Effector CD4-positive, alpha-beta T cell (primary cell): Measurements from ENCODE around the gene TBC1D22B.

Experiments
- DNase-seq: peaks from one replicate; pipeline ENCODE4 v3.0.0-alpha.2; 2020

TBC1D22B gene

DNA sequence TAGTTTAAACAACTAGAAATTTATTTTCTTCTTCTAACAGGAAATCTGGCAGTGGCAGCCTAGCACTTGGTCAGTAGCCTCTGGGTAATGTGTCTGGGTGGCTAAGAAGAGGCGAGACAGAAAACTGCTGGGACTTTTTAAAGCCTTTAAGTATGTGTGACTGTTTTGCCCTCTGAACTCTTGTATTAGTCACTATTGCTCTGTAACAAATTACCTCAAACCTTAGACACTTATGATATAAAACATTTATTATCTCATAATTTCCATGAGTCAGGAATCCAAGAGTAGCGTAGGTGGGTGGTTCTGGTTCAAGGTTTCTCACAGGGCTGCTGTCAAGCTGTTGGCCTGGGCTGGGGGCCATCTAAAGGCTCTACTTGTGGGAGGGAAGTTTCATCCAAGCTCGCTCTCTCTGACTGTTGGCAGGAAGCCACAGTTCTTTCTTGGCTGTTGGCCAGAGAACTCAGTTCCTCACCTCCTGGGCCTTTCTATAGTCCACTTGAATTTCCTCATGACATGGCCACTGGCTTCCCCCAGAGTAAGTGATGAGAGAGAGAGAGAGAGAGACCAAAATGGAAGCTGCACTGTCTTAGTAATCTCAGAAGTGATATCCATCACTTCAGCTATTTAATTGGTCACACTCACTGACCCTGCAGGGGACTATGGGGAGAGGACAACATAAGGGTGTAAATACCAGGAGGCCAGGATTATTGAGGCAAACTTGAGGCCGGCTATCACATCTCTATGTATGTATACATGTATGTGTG, 17.4 kb upstream of the TBC1D22B start:
- peak; percentile 8 for DNase-seq

DNA sequence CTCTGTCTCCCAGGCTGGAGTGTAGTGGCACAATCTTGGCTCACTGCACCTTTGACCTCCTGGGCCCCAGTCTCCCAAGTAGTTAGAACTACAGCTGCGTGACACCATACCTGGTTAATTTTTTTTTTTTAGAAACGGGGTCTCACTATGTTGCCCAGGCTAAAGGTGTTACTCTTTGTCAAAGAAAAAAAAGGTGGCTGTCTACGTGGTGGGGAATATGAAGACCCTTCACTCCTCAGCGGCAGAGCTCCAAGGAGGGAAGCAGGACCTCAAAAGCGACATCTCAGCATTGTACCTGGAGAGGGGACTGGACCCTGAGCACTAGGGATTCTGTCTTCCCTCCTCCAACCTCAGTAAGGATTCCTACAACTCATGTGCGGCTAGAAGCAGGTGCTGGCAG, 16.4 kb upstream of the TBC1D22B start:
- DNase-seq = no peak

DNA sequence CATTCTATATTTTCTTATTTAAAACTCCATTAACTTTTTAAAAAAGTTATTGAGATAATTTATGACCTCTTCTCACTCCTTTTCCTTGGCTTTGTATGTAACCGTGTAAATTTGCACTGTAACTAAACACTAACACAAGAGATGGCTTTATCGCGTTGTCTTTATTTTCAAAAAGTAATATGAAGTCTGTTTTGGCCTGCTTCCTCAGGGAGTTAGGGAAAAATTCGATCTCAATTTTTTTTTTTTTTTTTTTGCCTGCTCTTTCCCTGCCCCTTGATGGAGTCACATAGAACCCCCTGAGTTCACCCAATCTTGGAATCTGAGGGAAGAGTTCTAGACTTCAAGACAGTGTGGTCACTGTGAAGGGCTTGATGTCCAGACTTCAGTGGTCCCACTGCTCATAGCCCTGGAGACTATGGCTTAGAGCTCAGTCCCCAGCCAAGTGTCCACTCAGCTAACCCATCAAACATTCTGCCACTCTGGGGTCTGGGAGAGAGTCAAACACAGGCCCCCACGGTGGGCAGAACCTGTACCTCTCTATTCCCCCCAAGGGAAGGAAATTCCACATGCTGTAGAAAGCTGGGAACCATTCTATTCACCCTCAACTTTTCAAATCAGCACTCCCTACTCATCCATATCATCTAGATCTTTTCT, 15.7 kb upstream of the TBC1D22B start:
- DNase-seq = no peak

DNA sequence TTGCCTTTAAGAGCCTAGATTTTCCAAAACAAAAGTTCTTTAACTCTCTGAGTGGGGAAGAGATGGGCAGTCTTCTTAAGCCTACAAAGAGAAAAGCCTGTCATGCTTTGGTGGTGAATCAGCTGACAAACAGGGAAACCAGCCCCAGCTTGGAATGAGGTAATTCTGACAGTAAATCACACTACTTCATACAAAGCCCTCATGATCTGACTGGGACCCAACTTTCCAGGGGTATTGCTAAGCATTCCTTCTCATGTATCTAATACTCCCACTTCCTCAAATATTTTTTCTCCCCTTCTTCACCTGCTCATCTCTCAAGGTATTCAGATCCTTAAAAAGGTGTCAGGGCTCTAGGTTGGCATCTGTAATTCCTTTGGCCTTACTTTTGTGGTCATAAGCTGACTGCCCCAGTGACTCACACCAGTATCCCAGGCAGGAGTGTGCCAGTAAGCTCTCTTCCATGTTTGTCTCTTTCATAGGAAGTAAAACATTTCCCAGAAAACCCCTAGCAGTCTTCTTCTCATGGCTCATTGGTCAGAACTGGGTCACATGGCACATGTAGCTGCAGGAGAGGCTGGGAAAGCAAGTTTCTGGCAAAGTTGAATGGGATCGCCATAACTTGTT, 15.0 kb upstream of the TBC1D22B start:
- no peak for DNase-seq

DNA sequence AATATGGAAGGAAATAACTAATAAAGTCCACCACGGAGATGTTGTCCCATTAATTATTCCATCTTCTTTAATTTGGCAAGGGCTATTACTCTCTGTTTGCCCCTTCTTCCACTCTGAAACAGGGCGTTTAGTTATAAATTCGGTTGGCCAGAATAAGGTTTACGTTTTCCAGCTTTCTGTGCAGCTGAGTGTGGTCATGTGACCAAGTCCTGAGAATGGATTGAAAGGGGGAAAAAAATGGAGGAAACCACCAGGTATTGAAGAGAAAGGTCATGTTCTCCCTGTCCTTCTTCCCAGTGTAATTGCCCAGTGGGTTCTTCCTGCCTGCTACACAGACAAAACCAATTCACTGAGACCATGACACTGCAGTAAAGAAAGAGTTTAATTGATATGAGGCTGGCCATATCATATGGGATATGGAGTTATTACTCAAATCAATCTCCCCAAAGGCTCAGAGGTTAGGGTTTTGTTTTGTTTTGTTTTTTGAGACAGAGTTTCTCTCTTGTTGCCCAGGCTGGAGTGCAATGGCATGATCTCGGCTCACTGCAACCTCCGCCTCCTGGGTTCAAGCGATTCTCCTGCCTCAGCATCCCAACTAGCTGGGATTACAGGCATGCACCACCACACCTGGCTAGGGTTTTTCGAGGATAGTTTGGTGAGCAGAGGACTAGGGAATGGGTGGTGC, 14.3 kb upstream of the TBC1D22B start:
- DNase-seq = no peak

DNA sequence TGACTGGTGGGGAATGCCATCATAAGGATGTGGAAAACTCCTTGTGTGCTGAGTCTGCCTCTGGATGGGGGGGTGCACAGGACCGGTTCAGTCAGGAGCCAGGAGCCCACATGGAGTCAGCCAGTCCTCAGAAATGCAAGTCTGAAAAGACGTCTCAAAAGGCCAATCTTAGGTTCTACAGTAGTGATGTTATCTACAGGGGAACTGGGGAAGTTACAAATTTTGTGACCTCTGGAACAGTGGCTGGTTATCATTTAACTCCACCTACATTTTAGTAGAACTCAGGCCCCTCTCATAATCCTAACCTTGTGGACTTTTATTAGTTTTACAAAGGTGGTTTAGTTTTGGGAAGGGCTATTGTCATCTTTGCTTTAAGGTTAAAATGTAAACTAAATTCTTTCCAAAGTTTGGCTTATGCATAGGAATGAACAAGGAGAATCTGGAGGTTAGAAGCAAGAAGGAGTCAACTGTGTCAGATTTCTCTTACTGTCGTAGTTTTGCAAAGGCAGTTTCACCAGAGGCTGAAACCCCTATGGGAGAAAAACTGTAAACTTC, 13.7 kb upstream of the TBC1D22B start:
- DNase-seq = no peak

DNA sequence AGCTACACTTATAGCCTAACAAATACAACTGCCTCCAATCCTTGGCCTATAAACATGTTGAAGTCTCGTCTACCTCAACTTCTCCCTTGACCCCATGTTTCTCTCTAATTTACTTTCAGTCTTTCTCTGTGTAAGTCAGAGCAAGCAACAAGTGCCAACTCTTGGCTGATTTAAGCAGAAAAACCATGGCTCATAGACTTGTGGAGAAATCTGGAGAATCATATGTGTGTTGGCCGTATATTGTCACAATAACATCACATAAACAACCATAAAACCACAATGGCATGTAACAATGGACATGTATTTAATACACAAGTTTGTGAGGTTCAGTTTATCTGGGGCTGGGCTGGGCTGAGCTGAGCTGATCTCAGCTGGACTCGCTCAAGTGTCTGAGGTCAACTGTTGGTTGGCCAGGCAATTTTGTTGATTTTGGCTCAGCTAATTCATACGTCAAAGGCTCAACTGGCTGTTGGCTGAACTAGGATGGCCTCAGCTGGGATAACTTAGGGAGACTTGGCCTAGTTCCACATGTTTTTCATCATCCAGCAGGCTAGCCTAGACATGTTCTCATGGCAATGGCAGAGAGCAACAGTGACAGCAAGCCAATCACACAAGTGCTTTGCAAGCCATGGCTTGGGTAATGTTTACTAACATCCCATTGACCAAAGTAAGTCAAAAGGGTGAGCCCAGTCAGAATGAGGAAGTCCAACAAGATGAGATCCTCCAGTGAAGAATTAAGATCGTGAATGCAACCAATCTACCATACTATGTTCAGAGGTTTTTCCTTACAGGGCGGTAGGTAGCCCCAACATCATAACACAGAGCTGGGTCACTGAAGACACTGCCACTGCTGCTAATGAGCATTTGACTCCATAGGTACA, 12.9 kb upstream of the TBC1D22B start:
- no peak for DNase-seq

DNA sequence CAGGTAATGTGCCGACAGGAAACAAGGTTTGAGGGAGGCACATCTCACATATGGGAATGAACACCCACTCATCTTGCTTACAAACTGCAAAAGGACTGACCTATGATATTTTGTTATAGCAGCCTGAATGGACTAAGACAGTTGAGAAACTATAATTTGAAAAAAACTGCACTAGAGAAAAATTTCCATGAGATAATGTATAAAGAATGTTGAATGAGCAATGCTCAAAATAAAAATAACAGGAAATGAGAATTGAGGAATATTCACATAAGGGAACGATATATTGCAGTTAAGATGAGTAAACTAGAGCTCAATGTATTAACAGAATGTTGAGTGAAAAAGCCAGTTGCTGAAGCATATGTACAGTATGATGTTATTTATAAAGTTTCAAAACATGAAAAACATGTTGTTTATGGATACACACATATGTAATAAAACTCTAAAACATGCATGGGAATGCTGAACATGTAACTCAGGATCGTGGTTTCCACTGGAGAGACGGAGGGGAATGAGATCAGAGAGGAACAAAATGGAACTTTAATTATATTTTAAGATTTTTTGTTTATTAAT, 6.3 kb upstream of the TBC1D22B start:
- DNase-seq = no peak

DNA sequence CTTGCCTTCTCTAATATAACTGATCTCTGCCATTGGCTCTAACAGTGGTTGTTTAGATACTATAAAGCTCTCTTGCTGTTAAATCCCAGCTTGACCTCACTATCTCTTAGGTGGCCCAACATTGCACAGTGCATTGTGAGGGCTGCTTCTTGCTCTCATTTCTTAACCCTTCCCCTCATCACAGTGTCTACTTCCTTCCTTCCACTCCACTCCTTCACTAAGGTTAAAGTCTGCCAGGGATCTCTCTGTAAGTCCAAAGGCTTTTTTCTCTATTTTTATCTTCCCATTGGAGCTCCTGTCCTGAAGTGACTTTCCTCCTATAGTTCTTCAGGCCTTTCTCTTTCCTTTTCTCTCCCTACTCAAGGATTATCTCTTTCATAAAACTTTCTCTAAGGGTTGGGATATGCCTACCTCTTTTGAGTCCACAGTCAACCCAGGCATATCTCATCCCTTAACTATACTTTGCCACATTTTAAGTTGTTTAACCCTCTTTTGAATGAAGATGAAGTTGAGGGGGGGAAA, 4.0 kb upstream of the TBC1D22B start:
- no peak for DNase-seq

DNA sequence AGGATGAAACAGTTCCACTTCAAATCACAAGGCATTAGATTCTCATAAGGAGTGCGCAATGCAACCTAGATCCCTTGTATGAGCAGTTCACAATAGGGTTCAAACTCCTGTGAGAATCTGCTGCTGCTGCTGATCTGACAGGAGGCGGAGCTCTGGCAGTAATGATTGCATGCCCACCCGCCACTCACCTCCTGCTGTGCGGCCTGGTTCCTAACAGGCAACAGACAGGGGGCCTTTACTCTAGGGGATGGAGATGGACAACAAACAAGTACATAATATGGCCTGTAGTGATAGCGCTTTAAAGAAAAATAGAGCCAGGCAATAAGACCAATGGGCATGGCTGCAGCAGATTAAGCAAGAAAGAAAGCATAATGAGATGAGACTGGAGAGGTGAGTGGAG, 2.7 kb upstream of the TBC1D22B start:
- no peak for DNase-seq

DNA sequence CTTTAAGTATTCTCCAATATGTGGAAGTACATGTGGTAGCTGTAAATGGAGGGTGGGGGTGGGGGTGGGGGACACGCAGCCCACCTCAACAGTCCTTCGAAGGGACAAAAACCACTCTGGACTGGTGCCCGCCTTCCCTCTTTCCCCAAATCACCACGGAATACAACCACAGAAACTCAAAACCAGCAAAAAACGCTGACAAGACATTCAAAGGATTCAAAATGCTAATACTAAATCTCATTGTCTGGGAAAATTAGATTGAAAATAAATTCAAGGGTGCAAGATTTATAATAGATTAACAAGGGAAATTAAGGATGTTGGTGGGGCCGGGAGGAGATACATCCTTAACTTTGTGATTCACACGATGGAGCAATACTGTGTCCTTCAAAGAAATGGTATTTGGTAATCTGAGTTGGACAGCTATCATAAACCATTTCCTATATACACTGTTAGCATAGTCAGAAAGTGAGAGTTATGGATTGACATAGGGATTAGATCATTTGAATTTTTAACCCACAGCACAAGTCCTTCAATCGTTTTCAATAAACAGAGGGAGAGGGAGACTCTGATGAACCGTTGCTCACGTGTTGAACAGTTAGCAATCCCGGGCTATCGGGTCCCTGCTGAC, 766 bp upstream of the TBC1D22B start:
- DNase-seq = no peak

DNA sequence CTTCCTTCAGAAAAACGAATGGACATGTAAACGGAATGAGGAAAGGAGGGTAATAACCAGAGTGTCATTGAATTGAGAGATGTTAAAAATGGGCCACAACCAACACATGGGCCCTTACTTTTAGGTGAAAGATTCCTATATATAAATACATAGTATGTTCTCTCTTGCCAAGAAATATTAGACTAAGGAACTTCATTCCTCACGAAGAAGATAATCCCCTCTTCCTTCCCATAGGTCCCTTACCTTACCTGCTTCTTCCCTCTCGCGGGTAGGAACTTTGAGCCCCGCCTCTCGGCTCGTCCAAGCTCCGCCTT, 295 bp upstream of the TBC1D22B start:
- DNase-seq = no peak

DNA sequence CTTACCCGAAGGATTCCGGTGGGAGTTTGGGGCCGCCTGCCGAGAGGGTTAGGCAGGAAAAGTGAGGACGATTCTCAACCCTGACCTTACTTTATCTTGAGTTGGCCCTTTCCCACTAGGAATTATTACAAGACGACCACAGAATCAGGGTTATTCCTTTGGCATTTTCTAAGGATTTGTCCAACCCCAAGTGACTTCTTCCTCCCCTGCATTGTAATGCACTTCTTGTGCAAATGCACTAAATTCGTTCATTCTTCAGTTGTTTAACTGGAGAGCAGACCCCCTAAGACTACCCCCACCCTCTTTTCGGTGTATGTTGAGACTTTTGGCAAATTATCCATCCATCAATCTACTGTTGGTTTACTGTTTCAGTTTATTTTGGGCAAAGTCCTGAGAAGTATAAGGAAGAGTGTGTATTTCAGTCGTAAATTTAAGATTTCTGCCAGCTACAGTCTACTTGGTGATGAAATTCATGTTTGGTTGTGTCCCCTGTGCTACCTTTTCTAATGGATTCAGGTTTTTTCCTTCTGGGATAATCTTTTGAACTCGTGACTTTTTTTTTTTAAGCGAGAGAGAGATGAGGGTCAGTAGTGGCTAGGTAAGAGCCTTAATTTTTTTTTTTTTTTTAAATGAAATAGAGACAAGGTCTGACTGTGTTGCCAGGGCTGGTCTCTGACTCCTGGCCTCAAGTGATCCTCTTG, 983 bp downstream of the TBC1D22B start:
- no peak for DNase-seq

DNA sequence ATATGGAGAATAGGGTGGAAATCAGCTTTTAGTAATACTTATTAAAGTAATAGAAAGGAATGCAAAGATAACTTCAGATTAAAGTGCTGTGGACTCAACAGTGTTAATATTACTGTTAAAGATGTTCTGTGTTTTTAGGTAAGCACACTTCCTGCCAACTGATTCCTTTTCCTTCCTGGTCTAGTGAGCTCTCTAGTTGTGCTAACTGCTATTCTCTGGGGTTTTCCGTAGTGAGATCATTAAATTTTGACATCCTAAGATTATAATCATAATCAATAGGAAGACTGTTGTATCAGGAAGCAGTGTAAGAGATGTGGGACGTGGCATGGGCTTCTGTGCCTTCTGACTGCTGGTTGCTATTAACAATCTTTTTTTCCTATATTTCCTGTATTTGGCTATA, 1.6 kb downstream of the TBC1D22B start:
- no peak for DNase-seq

DNA sequence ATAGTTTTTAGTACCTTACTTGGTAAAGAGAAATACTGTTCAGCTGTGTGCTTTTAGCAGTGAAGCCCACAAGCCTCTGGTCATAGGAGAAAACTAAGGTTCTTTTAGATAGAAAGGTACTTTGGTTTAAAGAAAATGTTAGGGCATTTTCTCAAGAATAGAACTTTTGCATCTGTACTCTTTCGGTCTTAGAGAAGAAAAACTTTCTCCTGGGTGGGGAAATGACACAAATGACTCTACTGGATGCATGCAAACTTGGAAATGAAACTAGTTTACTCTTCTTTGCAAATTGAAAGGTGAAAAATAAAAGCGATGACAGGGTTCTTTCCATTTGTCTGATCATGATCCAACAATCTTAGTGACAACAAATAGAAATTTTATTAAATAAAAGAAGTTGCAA, 2.5 kb downstream of the TBC1D22B start:
- no peak for DNase-seq

DNA sequence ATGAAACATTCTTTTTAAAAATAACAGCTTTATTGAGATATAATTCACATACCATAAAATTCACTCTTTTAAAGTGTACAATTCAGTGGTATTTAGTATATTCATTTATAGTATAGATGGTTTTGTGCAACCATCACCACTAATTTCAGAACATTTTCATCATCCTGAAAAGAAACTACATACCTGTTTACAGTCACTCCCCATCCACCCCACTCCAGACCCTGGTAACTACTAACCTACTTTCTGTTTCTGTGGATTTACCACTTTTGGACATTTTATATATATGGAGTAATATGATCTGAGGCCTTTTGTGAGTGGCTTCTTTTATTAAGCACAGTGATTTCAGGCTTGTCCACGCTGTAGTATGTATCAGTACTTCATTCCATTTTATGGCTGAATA, 2.9 kb downstream of the TBC1D22B start:
- no peak for DNase-seq

DNA sequence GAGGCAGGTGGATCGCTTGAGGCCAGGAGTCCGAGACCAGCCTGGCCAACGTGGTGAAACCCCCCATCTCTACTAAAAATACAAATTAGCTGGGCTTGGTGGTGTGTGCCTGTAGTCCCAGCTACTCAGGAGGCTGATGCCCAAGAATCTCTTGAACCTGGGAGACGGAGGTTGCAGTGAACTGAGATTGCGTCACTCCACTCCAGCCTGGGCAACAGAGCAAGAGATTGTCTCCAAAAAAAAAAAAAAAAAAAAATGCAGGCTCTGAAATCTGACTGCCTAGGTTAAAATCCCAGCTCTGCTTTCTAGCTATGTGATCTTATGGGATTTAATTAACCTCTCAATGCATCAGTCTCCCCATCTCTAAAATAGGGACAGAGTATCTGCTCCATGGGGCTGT, 3.6 kb downstream of the TBC1D22B start:
- no peak for DNase-seq

DNA sequence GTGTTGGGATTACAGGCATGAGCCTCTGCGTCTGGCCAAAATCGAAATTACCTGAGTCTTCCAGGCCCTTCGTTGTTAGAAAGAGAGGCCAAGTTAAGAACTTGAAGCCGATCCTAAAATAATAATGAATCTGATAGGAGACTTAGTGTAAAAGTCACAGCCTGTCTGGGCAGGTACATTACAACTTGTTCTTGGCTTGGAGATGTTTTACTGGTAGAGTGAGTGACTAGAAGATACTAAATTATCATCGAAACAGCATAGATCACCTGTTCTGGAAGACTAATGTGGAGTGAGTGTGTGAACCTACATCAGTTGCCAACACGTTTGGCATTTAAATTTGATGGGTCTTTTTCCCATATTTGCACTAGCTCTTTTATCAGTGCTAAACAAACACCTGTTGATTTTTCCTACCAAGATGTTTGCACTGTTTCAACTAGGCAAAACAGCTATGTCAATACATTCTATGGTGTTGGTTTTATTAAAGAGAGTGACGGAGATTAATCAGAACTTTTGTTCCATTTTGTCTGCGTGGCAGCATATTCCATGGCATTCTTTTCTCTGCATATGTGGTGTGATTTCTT, 5.0 kb downstream of the TBC1D22B start:
- no peak for DNase-seq

DNA sequence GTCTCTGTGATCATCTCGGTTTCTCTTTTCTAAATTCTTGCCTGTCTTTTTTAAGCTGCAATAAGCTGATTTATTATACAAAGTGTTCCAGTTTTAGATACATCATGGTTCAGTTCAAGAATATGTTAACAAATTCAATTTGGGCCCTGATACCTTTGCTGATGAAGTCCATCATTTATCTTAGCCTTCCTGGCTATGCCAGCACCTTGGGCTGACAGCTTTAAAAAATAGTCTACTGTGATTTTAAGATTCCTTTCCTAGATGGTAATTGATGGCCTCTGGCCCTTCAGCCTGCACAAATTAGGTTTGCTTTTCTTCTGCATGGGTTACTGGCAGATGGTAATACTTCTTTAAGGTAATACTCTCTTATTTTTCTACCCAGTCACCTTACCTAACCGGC, 7.4 kb downstream of the TBC1D22B start:
- DNase-seq = no peak

DNA sequence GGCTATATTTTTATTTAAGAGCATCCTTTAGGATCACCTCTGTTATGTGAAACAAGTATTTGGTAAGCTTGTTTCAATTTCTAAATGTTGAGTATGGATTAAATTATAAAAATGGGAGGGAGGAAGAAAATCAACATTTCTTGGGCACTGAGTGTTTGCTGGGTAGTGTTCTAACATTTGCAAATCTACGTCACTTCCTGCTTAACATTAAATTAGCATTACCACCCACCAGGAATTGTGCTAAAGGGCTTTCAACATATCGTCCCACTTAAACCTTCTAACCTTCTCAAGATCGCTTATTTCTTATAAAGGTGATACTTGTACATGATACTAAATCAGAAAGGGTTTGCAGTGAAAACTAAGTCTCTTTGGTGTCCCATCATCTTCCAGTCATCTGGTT, 8.3 kb downstream of the TBC1D22B start:
- DNase-seq = no peak
